ENCODE results near the gene CAMTA1. TPM values are rescaled to one million over a fixed set of nuclear protein-coding genes. Genes with fewer than 3 reads are reported as not detected.

The CAMTA1 gene
- polyA plus RNA-seq, 1 of the 3 experiments (the other 2 are of a cell fraction) = 63.1 TPM

- WGBS (ENCODE audit: low lambda C conversion rate) = 83% methylated on average over 3 of the region's 10 CpGs
- TF ChIP-seq ZBTB33 (IDR thresholded peaks at IDR 0.05; ENCODE audit: borderline replicate concordance, low read depth) = no peak
- TF ChIP-seq SIN3A (IDR thresholded peaks at IDR 0.05; ENCODE audit: borderline replicate concordance, low read depth, low read length) = no peak
- TF ChIP-seq FOXM1 (IDR thresholded peaks at IDR 0.05; ENCODE audit: low read depth) = no peak
- no peak for TF ChIP-seq MEF2A (IDR thresholded peaks at IDR 0.05; ENCODE audit: borderline replicate concordance, low read depth)
- no peak for TF ChIP-seq TAF1 (IDR thresholded peaks at IDR 0.05; ENCODE audit: borderline replicate concordance, low read depth, low read length)
- TF ChIP-seq USF1 (IDR thresholded peaks at IDR 0.05; ENCODE audit: borderline replicate concordance, low read depth) = no peak
- TF ChIP-seq SMC3 (IDR thresholded peaks at IDR 0.05; ENCODE audit: low read depth, low read length) = no peak
- no peak for TF ChIP-seq CTCF (IDR thresholded peaks at IDR 0.05)
- TF ChIP-seq MAX (IDR thresholded peaks at IDR 0.05; ENCODE audit: low read depth) = no peak
- TF ChIP-seq CHD2 (IDR thresholded peaks at IDR 0.05; ENCODE audit: low read length, partially characterized antibody) = no peak
- TF ChIP-seq TCF12 (IDR thresholded peaks at IDR 0.05) = no peak
- TF ChIP-seq RXRA (IDR thresholded peaks at IDR 0.05; ENCODE audit: borderline replicate concordance, low read depth) = no peak
- Histone ChIP-seq H3K9me3 (no peaks in the 10 kb centered on the region), H2AFZ (ENCODE audit: low read depth) (no peak overlapping the region), H3K4me1 (ENCODE audit: control insufficient read depth in 1 of 2, insufficient read depth in 2 of 2, low read depth in 1 of 2, low read length in 1 of 2) (peaks cover 0 to 50% of the 10 kb centered on the region in 2 experiments; a peak in 1 of 4 replicates), H3K9me2 (no peaks in the 10 kb centered on the region), H3K36me3 (replicated peaks in 1 of 2; ENCODE audit: control insufficient read depth in 1 of 2, insufficient read depth in 2 of 2, low read length in 1 of 2) (no peaks in the 10 kb centered on the region), H3K27me3 (ENCODE audit: insufficient read depth) (no peaks in the 10 kb centered on the region), H3K4me2 (no peak overlapping the region), H3K79me2 (ENCODE audit: insufficient read depth) (no peaks in the 10 kb centered on the region), H3F3A (replicated peaks; ENCODE audit: insufficient read depth) (no peaks in the 10 kb centered on the region), H3K27ac (ENCODE audit: low read depth in 2 of 2, low read length in 1 of 2) (peak overlapping the region in 1 of 2 experiments; percentile 47; a peak in 1 of 4 replicates), H3K4me3 (ENCODE audit: low read depth in 2 of 2, low read length in 1 of 2) (no peak overlapping the region), H3K9ac (no peak overlapping the region), H4K20me1 (ENCODE audit: insufficient read depth) (no peaks in the 10 kb centered on the region)
- no peak for DNase-seq
- POLR2A ChIA-PET = no interaction called here
- CTCF ChIA-PET = interaction anchor here (0.7 to 2.9 kb wide), 4 partner anchors 31 to 443 kb away, joined by 3 to 11 read pairs (median 4); no protein-coding TSS in a partner anchor
Measured at GRCh38 chr1:7485086-7485780, 700.0 kb downstream of the CAMTA1 start.
